IMR-90 (cell line): ENCODE results near the gene MAOA. TPM values are rescaled to one million over a fixed set of nuclear protein-coding genes. Genes with fewer than 3 reads are reported as not detected.

ENCODE experiments used
- ATAC-seq: fragments of 200-7000 bp; cut with Tn5 transposase; 2 replicates; pipeline ENCODE4 v1.9.1; 2020; ENCODE audit warnings: low read depth, mild to moderate bottlenecking, moderate library complexity
- BruUV-seq: library from RNA; stranded (reverse); fragments of 400-500 nt; replicated peaks from 2 replicates; lab custom pipeline; 2021; lab: Mats Ljungman, UMichigan
- CTCF ChIA-PET: fragments of 300-600 bp; formaldehyde crosslinking; extraction: SDS; loops from one replicate; lab custom pipeline; 2021; ENCODE audit warnings: antibody characterized with exemption; lab: Yijun Ruan, JAX
- POLR2A ChIA-PET: fragments of 300-600 bp; sonication (Branson Sonifier 250); formaldehyde crosslinking; loops from one replicate; lab custom pipeline; 2022; ENCODE audit warnings: antibody characterized with exemption; ENCODE audit not compliant: unreplicated experiment; lab: Charles Lee
- DNase-seq: peaks from one replicate; pipeline ENCODE4 v3.0.0; 2013
- H2AFZ ChIP-seq: replicated peaks from 2 replicates; pipeline ENCODE3; 2013; ENCODE audit warnings: low read length, mild to moderate bottlenecking; ENCODE audit not compliant: poor library complexity
- H2AK5ac ChIP-seq: 2 replicates; pipeline ENCODE4 v1.6.1; 2013; ENCODE audit warnings: low read depth, low read length, inconsistent platforms
- H2AK9ac ChIP-seq: replicated peaks from 2 replicates; pipeline ENCODE3; 2013; ENCODE audit warnings: mild to moderate bottlenecking, low read depth, low read length, moderate library complexity; ENCODE audit not compliant: poor library complexity
- H2BK120ac ChIP-seq: 2 replicates; pipeline ENCODE4 v1.6.1; 2013; ENCODE audit warnings: low read depth, low read length, inconsistent platforms
- H2BK15ac ChIP-seq: 3 replicates; pipeline ENCODE4 v1.6.1; 2013; ENCODE audit warnings: low read depth, low read length, inconsistent platforms
- H2BK20ac ChIP-seq: 2 replicates; pipeline ENCODE4 v1.6.1; 2013; ENCODE audit warnings: low read depth, mild to moderate bottlenecking, inconsistent platforms, low read length, moderate library complexity
- H2BK5ac ChIP-seq: 2 replicates; pipeline ENCODE4 v1.6.1; 2013; ENCODE audit warnings: mild to moderate bottlenecking, low read depth, low read length, inconsistent platforms; ENCODE audit not compliant: poor library complexity, severe bottlenecking
- H3K14ac ChIP-seq: replicated peaks from 2 replicates; pipeline ENCODE4 v1.6.1; 2013; ENCODE audit warnings: low read depth, low read length, inconsistent platforms
- H3K18ac ChIP-seq: 2 replicates; pipeline ENCODE4 v1.6.1; 2013; ENCODE audit warnings: low read depth, low read length, control low read depth
- H3K23ac ChIP-seq: 2 replicates; pipeline ENCODE4 v1.6.1; 2013; ENCODE audit warnings: low read depth, low read length, inconsistent platforms
- H3K27ac ChIP-seq: 2 replicates; pipeline ENCODE4 v1.5.1; 2013; ENCODE audit warnings: mild to moderate bottlenecking, control low read depth, low read length; ENCODE audit not compliant: insufficient read depth
- H3K27me3 ChIP-seq: 2 replicates; pipeline ENCODE4 v1.6.1; 2013; ENCODE audit warnings: low read length; ENCODE audit not compliant: control insufficient read depth, insufficient read depth
- H3K36me3 ChIP-seq: 2 replicates; pipeline ENCODE4 v1.6.1; 2013; ENCODE audit warnings: low read length, mixed read lengths; ENCODE audit not compliant: control insufficient read depth, insufficient read depth
- H3K4ac ChIP-seq: 2 replicates; pipeline ENCODE4 v1.6.1; 2013; ENCODE audit warnings: low read depth, low read length, inconsistent platforms
- H3K4me1 ChIP-seq: 2 replicates; pipeline ENCODE4 v1.6.1; 2013; ENCODE audit warnings: low read length, mixed read lengths; ENCODE audit not compliant: control insufficient read depth, insufficient read depth
- H3K4me2 ChIP-seq: 2 replicates; pipeline ENCODE4 v1.6.1; 2013; ENCODE audit warnings: low read depth, mild to moderate bottlenecking, control low read depth, low read length, moderate library complexity
- H3K4me3 ChIP-seq: 2 replicates; pipeline ENCODE4 v1.5.1; 2013; ENCODE audit warnings: low read depth, mild to moderate bottlenecking, control low read depth, low read length, moderate library complexity; ENCODE audit not compliant: insufficient read depth
- H3K56ac ChIP-seq: 2 replicates; pipeline ENCODE4 v1.6.1; 2013; ENCODE audit warnings: low read length, inconsistent platforms; ENCODE audit not compliant: insufficient read depth; ENCODE audit errors: extremely low read depth
- H3K79me1 ChIP-seq, 2 experiments: 2 replicates each; pipeline ENCODE4 v1.6.1; 2013; ENCODE audit warnings: low read length in 2 of 2, inconsistent platforms in 1 of 2, low read depth in 1 of 2
- H3K9ac ChIP-seq: 2 replicates; pipeline ENCODE4 v1.6.1; 2013; ENCODE audit warnings: low read depth, low read length, control low read depth
- H3K9me1 ChIP-seq: 2 replicates; pipeline ENCODE4 v1.6.1; 2013; ENCODE audit warnings: low read length, inconsistent platforms; ENCODE audit not compliant: insufficient read depth
- H3K9me3 ChIP-seq: 2 replicates; pipeline ENCODE4 v1.6.1; 2013; ENCODE audit warnings: low read length; ENCODE audit not compliant: control insufficient read depth, insufficient read depth
- H4K20me1 ChIP-seq: 2 replicates; pipeline ENCODE4 v1.6.1; 2013; ENCODE audit warnings: low read length, inconsistent platforms; ENCODE audit not compliant: insufficient read depth
- H4K5ac ChIP-seq: 2 replicates; pipeline ENCODE4 v1.6.1; 2013; ENCODE audit warnings: mild to moderate bottlenecking, low read depth, low read length, control low read depth
- H4K8ac ChIP-seq, 2 experiments: 2 replicates each; pipeline ENCODE4 v1.6.1; 2013; ENCODE audit warnings: low read depth in 2 of 2, low read length in 2 of 2, control low read depth in 1 of 2, inconsistent platforms in 1 of 2
- H4K91ac ChIP-seq: 2 replicates; pipeline ENCODE4 v1.6.1; 2013; ENCODE audit warnings: low read depth, low read length, inconsistent platforms; ENCODE audit not compliant: insufficient read depth
- BHLHE40 ChIP-seq: fragments of 150-350 bp; IDR thresholded peaks from 2 replicates; pipeline ENCODE4 v1.6.1; 2016; ENCODE audit warnings: mild to moderate bottlenecking, low read depth, low read length
- CEBPB ChIP-seq: IDR thresholded peaks from 2 replicates; pipeline ENCODE4 v1.6.1; 2012; ENCODE audit warnings: low read depth, low read length, improper control_type of control experiment
- CHD1 ChIP-seq: IDR thresholded peaks from 2 replicates; pipeline ENCODE4 v1.6.1; 2012; ENCODE audit warnings: low read depth, low read length, improper control_type of control experiment
- ELK1 ChIP-seq: fragments of 150-350 bp; IDR thresholded peaks from 2 replicates; pipeline ENCODE4 v1.6.1; 2016; ENCODE audit warnings: low read depth, mild to moderate bottlenecking, low read length, moderate library complexity, borderline replicate concordance
- FOS ChIP-seq: fragments of 150-350 bp; IDR thresholded peaks from 2 replicates; pipeline ENCODE4 v1.6.1; 2016; ENCODE audit warnings: low read depth, low read length
- MAFK ChIP-seq: IDR thresholded peaks from 2 replicates; pipeline ENCODE4 v1.6.1; 2012; ENCODE audit warnings: low read depth, low read length, improper control_type of control experiment
- NFE2L2 ChIP-seq: fragments of 150-350 bp; IDR thresholded peaks from 2 replicates; pipeline ENCODE4 v1.6.1; 2016; ENCODE audit warnings: low read depth, mild to moderate bottlenecking, low read length
- POLR2A ChIP-seq: IDR thresholded peaks from 2 replicates; pipeline ENCODE4 v1.6.1; 2012; ENCODE audit warnings: mild to moderate bottlenecking, low read depth, low read length
- RAD21 ChIP-seq: IDR thresholded peaks from 2 replicates; pipeline ENCODE4 v1.6.1; 2012; ENCODE audit warnings: low read length, improper control_type of control experiment
- RCOR1 ChIP-seq: IDR thresholded peaks from 2 replicates; pipeline ENCODE4 v1.6.1; 2012; ENCODE audit warnings: mild to moderate bottlenecking, low read length, improper control_type of control experiment; ENCODE audit not compliant: insufficient replicate concordance
- RFX5 ChIP-seq: IDR thresholded peaks from 2 replicates; pipeline ENCODE4 v1.8.0; 2012; ENCODE audit warnings: low read depth, mild to moderate bottlenecking, low read length, moderate library complexity
- SMC3 ChIP-seq: fragments of 150-350 bp; IDR thresholded peaks from 2 replicates; pipeline ENCODE4 v1.6.1; 2016; ENCODE audit warnings: low read depth, mild to moderate bottlenecking, antibody characterized with exemption, low read length, moderate library complexity
- USF2 ChIP-seq: fragments of 150-350 bp; IDR thresholded peaks from 2 replicates; pipeline ENCODE4 v1.6.1; 2017; ENCODE audit warnings: mild to moderate bottlenecking, antibody characterized with exemption, low read length, low read depth
- WGBS, 2 experiments: methylation state at CpG; one replicate each; pipeline versions ENCODE4 v1.1.5 to v1.1.7; 2013; ENCODE audit warnings: missing lambda C conversion rate in 2 of 2; ENCODE audit not compliant: insufficient read length in 1 of 2; ENCODE audit errors: extremely low coverage in 2 of 2; 5-methylcytosine and 5-hydroxymethylcytosine counted together
- dilution Hi-C: fragments of 300-500 bp; cut with HindIII; formaldehyde crosslinking; loops from one replicate; pipeline ENCODE4 v1.14.3; 2018; ENCODE audit warnings: low sequenced_read_pairs; ENCODE audit not compliant: unreplicated experiment
- in situ Hi-C: fragments of 300-500 bp; cut with MboI; formaldehyde crosslinking; loops from 3 replicates; pipeline ENCODE4 v1.14.3; 2019; ENCODE audit warnings: low sequenced_read_pairs, inconsistent platforms, mixed read lengths
- intact Hi-C: fragments of 100-400 bp; cut with micrococcal nuclease; formaldehyde crosslinking; loops from 2 replicates; pipeline ENCODE4 v1.10.0; 2022
- polyA plus RNA-seq, 3 experiments: library from polyadenylated mRNA; depleted of rRNA; stranded (reverse); fragments of >200 nt; gene quantifications; 2 replicates each; pipeline ENCODE4 v1.2.3, GENCODE V29; 2012; ENCODE audit warnings: low replicate concordance in 1 of 3
- total RNA-seq: library from RNA; depleted of rRNA; stranded (reverse); fragments of >200 nt; gene quantifications from 2 replicates; pipeline ENCODE4 v1.2.3, GENCODE V29; 2012

MAOA gene
- total and polyA plus RNA-seq, 2 of the 4 experiments (the other 2 are of a cell fraction), result 0.14 to 0.36 TPM

- H4K91ac ChIP-seq, result no peak overlapping the region
- ChIA-PET CTCF (no interaction called here), POLR2A (no interaction called here)
- no peaks in the 10 kb centered on the region for H3K36me3 ChIP-seq
- no peaks in the 10 kb centered on the region for H3K79me1 ChIP-seq
- H4K20me1 ChIP-seq, result no peaks in the 10 kb centered on the region
- H3K18ac ChIP-seq, result no peak overlapping the region
- no peak overlapping the region for H2BK20ac ChIP-seq
- no peak overlapping the region for H4K5ac ChIP-seq
- no peak overlapping the region for H3K23ac ChIP-seq
- H3K4me2 ChIP-seq, result no peak overlapping the region
- BruUV-seq, result no TSS peak
- no peak overlapping the region for H2AK5ac ChIP-seq
- H3K9me3 ChIP-seq, result no peaks in the 10 kb centered on the region
- H3K27ac ChIP-seq, result no peak overlapping the region
- no peak overlapping the region for H2BK120ac ChIP-seq
- H3K4me1 ChIP-seq, result no peaks in the 10 kb centered on the region
- in situ Hi-C loops, result no loop called here
- intact Hi-C loops, result no loop called here
- TF ChIP-seq FOS (no peak), CEBPB (no peak), NFE2L2 (no peak), USF2 (no peak), CHD1 (no peak), RAD21 (no peak), RCOR1 (no peak), POLR2A (no peak), RFX5 (no peak), MAFK (no peak), ELK1 (no peak), SMC3 (no peak), BHLHE40 (no peak)
- H3K9me1 ChIP-seq, result no peaks in the 10 kb centered on the region
- no peak overlapping the region for H3K14ac ChIP-seq
- H2AK9ac ChIP-seq, result no peak overlapping the region
- DNase-seq (no peak), ATAC-seq (no peak)
- dilution Hi-C loops, result no loop called here
- H3K4me3 ChIP-seq, result no peak overlapping the region
- H2BK15ac ChIP-seq, result no peak overlapping the region
- WGBS, 2 experiments, result no CpG with 5 or more reads among the region's 3 CpGs
- no peak overlapping the region for H2BK5ac ChIP-seq
- no peaks in the 10 kb centered on the region; the same call in 1 of the 2 replicates for H3K27me3 ChIP-seq
- no peak overlapping the region for H2AFZ ChIP-seq
- no peak overlapping the region for H3K9ac ChIP-seq
- no peak overlapping the region for H3K56ac ChIP-seq
- no peak overlapping the region for H3K4ac ChIP-seq
- H4K8ac ChIP-seq, result no peak overlapping the region
These were observed 8.2 kb downstream of the MAOA start for GRCh38 chrX:43664258-43664657.
